HG03280 (cell line): ENCODE results near the gene CLDND2.

Source experiments
- ATAC-seq: cut with Tn5 transposase; IDR thresholded peaks from one replicate; pipeline ENCODE4 v1.9.1; 2021; ENCODE audit warnings: mild to moderate bottlenecking, moderate library complexity; ENCODE audit not compliant: unreplicated experiment

Gene CLDND2

GRCh38 chr19:51333836-51334460 lies 34.9 kb downstream of the CLDND2 start:
- ATAC-seq, result no peak

DNA sequence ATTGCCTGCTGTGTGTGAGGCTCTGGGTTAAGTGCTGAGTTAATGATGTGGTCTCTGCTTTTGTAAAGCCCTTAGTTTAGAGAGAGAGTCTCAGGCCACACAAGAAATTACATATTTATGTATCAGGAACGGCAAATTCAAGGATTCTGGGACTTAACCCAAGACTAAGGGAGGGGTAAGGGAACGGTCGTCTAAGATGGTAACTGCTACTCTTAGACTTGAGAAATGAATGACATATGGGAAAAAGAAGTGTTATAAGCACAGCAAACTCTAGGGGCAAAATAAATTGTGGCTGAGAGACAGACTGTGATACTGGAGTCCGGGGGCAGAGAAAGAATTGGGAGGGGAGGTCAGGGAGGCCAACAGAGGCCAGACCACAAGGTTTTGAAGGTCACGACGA lies 37.1 kb downstream of the CLDND2 start:
- ATAC-seq, result no peak

DNA sequence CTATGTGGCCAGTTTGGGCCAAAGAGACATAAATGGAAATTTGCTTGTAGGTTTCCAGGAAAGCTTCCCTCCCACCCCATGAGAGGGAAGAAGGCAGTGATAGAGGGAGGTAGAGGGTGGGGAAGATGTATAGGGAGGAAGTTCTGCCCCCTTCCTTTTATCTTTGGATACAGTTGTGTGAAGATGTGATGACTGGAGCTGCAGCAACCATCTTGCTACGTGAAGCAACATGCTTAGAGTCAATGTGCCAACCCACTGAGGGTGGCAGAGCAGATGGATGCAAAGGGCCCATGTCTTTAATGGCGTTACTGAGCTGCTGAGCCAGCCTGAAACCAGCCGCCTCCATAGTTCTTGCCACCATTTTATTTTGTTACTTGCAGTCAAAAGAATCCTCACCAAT lies 37.6 kb downstream of the CLDND2 start:
- no peak for ATAC-seq

- ATAC-seq, result no peak
These were observed 38.4 kb downstream of the CLDND2 start for GRCh38 chr19:51330366-51330765.

- no peak for ATAC-seq
These were observed 39.4 kb downstream of the CLDND2 start for GRCh38 chr19:51329411-51329810.

DNA sequence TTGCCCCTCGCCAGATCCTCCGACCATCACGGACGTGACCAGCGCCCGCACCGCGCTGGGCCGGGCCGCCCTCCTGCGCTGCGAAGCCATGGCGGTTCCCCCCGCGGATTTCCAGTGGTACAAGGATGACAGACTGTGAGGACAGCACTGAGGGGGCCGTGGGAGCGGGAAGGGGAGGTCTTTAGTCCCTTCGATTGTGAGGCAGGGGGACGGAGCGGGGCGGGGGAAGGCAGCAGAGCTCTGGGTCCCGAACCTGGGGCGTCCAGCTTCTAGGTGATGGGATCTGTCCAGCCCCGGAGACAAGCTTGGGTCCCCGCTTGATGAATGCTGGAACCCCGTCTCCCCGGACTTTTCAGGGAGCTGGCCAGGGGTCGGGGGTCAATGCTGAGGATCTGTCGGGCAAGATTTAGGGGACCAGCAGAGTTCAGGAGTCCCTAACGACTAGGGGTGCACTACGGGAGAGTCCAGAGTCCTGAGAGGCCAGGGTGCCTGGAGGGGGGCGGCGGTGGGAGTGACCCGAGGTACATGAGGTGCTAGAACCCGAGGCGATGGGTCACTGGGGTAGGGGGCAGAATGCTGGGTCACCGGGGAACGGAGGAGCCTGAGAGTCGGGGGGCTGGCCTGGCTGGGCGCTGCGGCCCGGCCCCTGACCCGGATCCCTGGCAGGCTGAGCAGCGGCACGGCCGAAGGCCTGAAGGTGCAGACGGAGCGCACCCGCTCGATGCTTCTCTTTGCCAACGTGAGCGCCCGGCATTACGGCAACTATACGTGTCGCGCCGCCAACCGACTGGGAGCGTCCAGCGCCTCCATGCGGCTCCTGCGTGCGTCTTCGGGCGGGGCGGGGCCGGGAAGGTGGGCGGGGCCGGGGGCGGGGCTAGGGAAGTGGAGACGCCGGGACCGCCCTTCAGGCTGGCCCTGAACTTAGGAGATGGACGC lies 41.5 kb downstream of the CLDND2 start:
- no peak for ATAC-seq

- no peak for ATAC-seq
These were observed 42.4 kb downstream of the CLDND2 start for GRCh38 chr19:51326216-51327065.

GRCh38 chr19:51325161-51325976 lies 43.4 kb downstream of the CLDND2 start:
- no peak for ATAC-seq

- no peak for ATAC-seq
These were observed 44.7 kb downstream of the CLDND2 start for GRCh38 chr19:51324167-51324481.

DNA sequence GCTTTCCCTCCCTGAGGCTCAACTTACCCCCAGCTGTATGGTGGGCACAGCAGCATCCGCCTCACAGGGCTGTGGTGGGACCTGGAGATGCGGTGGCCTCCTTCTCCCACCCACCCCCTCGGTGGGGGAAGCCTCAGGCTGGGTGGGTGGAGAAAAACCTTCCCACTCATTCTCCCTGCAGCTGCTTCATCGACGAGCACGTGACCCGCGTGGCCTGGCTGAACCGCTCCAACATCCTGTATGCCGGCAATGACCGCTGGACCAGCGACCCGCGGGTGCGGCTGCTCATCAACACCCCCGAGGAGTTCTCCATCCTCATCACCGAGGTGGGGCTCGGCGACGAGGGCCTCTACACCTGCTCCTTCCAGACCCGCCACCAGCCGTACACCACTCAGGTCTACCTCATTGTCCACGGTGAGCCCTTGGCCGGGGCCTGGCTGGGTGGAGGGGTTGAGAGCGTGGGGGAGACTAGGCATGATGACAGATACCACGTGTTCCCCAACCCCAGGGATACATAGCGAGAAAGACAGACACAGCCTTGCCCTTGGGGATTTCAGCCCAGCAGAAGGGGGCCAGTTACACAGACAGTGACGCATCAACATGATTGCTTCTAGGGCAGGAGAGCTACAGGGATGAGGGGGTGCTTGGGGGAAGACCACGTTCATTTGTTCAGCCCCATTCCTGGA lies 45.2 kb downstream of the CLDND2 start:
- no peak for ATAC-seq

GRCh38 chr19:51321799-51322198 lies 47.0 kb downstream of the CLDND2 start:
- no peak for ATAC-seq

- ATAC-seq, result no peak
These were observed 48.5 kb downstream of the CLDND2 start for GRCh38 chr19:51320280-51320657.

DNA sequence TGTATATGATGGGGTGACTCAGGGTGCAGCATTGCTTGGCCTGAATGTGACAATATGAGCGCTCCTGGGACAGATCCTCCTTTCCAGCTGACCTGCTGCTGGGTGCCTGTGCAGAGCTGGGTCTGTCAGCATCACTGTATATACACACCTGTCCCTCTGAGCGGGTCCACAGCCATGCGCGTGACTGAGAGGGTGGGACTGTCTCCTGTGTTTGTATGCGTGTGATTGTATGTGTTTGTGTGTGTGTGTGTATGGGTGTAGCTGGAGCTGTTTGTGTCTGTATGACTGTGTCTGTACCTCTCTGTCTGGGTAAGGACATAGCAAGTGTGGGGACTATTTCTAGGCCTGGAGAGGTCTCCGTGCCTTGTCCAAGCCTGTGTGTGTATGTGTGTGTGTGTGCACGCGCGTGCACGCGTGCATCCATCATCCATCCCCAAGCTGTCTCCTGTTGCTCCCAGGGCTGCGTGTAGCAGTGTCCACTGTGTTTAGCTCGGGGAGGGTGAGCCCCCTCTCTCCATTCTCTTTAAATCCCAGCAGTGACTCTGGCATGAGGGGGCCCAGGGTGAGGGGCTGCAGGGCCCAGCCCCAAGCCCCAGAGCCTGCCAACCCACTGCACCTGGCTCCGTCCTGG lies 49.0 kb downstream of the CLDND2 start:
- ATAC-seq, result no peak

GRCh38 chr19:51318687-51319648 lies 49.8 kb downstream of the CLDND2 start:
- ATAC-seq, result no peak

DNA sequence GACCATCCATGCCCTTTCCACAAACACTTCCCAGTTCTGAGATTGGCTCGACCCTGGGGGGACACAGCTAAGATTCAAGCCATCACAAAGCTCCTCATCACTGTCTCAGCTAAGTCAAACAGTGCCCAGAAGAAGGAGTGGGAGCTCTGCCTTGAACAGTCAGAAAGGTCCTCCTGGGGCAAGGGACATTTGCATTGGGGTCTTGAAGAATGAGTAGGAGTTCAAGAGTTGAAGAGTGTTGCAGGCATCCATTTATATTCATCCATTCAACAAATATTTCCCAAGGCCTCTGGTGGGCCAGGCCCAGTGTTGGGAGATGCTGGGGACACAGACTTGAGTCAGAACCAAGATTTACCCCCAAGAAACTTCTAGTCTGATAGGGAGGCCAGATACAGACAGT lies 50.8 kb downstream of the CLDND2 start:
- ATAC-seq, result no peak

- no peak for ATAC-seq
These were observed 51.4 kb downstream of the CLDND2 start for GRCh38 chr19:51317376-51317775.
